ENCODE results near the gene GPR183.

Gene GPR183

GRCh38 chr13:99346335-99347042 lies 39.3 kb upstream of the GPR183 start:
- Mint-ChIP-seq H3K4me3 (no peak overlapping the region), H3K27ac (peak overlapping the region; percentile 21), H3K36me3 (ENCODE audit: low read depth) (peaks cover 97% of the 10 kb centered on the region), H3K4me1 (ENCODE audit: low read depth) (peaks cover 46% of the 10 kb centered on the region), H3K9me3 (no peaks in the 10 kb centered on the region), H3K27me3 (no peaks in the 10 kb centered on the region)
- intact Hi-C loops (cut with micrococcal nuclease), result no loop called here

- H3K27ac Mint-ChIP-seq, result peak overlapping the region; percentile 21
- peaks cover 46% of the 10 kb centered on the region for H3K4me1 Mint-ChIP-seq (ENCODE audit: low read depth)
- intact Hi-C loops (cut with micrococcal nuclease), result no loop called here
- H3K9me3 Mint-ChIP-seq, result no peaks in the 10 kb centered on the region
- peaks cover 100% of the 10 kb centered on the region for H3K36me3 Mint-ChIP-seq (ENCODE audit: low read depth)
- H3K27me3 Mint-ChIP-seq, result no peaks in the 10 kb centered on the region
- H3K4me3 Mint-ChIP-seq, result no peak overlapping the region
Measured at GRCh38 chr13:99345345-99345744, 38.1 kb upstream of the GPR183 start.

- H3K9me3 Mint-ChIP-seq, result no peaks in the 10 kb centered on the region
- intact Hi-C loops (cut with micrococcal nuclease), result no loop called here
- H3K4me3 Mint-ChIP-seq, result no peak overlapping the region
- peak overlapping the region; percentile 21 for H3K27ac Mint-ChIP-seq
- H3K36me3 Mint-ChIP-seq (ENCODE audit: low read depth), result peaks cover 97% of the 10 kb centered on the region
- H3K4me1 Mint-ChIP-seq (ENCODE audit: low read depth), result peaks cover 42% of the 10 kb centered on the region
- H3K27me3 Mint-ChIP-seq, result no peaks in the 10 kb centered on the region
Measured at GRCh38 chr13:99344610-99345208, 37.5 kb upstream of the GPR183 start.

- H3K36me3 Mint-ChIP-seq (ENCODE audit: low read depth), result peaks cover 95% of the 10 kb centered on the region
- no peak overlapping the region for H3K27ac Mint-ChIP-seq
- intact Hi-C loops (cut with micrococcal nuclease), result no loop called here
- no peaks in the 10 kb centered on the region for H3K9me3 Mint-ChIP-seq
- H3K4me1 Mint-ChIP-seq (ENCODE audit: low read depth), result peaks cover 32% of the 10 kb centered on the region
- H3K27me3 Mint-ChIP-seq, result no peaks in the 10 kb centered on the region
- H3K4me3 Mint-ChIP-seq, result no peak overlapping the region
Measured at GRCh38 chr13:99342723-99343315, 35.6 kb upstream of the GPR183 start.

GRCh38 chr13:99341969-99342722 lies 34.9 kb upstream of the GPR183 start:
- Mint-ChIP-seq H3K4me3 (no peak overlapping the region), H3K36me3 (ENCODE audit: low read depth) (peaks cover 93% of the 10 kb centered on the region), H3K4me1 (ENCODE audit: low read depth) (peaks cover 32% of the 10 kb centered on the region), H3K27ac (no peak overlapping the region), H3K9me3 (no peaks in the 10 kb centered on the region), H3K27me3 (no peaks in the 10 kb centered on the region)
- intact Hi-C loops (cut with micrococcal nuclease), result no loop called here

- no peak overlapping the region for H3K27ac Mint-ChIP-seq
- no peak overlapping the region for H3K4me3 Mint-ChIP-seq
- intact Hi-C loops (cut with micrococcal nuclease), result no loop called here
- peaks cover 91% of the 10 kb centered on the region for H3K36me3 Mint-ChIP-seq (ENCODE audit: low read depth)
- H3K9me3 Mint-ChIP-seq, result no peaks in the 10 kb centered on the region
- no peaks in the 10 kb centered on the region for H3K27me3 Mint-ChIP-seq
- peaks cover 37% of the 10 kb centered on the region for H3K4me1 Mint-ChIP-seq (ENCODE audit: low read depth)
Measured at GRCh38 chr13:99340638-99341037, 33.4 kb upstream of the GPR183 start.

GRCh38 chr13:99339736-99340397 lies 32.7 kb upstream of the GPR183 start:
- no peaks in the 10 kb centered on the region for H3K27me3 Mint-ChIP-seq
- no peak overlapping the region for H3K4me3 Mint-ChIP-seq
- intact Hi-C loops (cut with micrococcal nuclease), result no loop called here
- no peak overlapping the region for H3K27ac Mint-ChIP-seq
- H3K36me3 Mint-ChIP-seq (ENCODE audit: low read depth), result peaks cover 86% of the 10 kb centered on the region
- no peaks in the 10 kb centered on the region for H3K9me3 Mint-ChIP-seq
- H3K4me1 Mint-ChIP-seq (ENCODE audit: low read depth), result peaks cover 41% of the 10 kb centered on the region

- peaks cover 80% of the 10 kb centered on the region for H3K36me3 Mint-ChIP-seq (ENCODE audit: low read depth)
- intact Hi-C loops (cut with micrococcal nuclease), result no loop called here
- no peak overlapping the region for H3K4me3 Mint-ChIP-seq
- H3K27me3 Mint-ChIP-seq, result no peaks in the 10 kb centered on the region
- no peaks in the 10 kb centered on the region for H3K9me3 Mint-ChIP-seq
- peaks cover 43% of the 10 kb centered on the region for H3K4me1 Mint-ChIP-seq (ENCODE audit: low read depth)
- H3K27ac Mint-ChIP-seq, result peak overlapping the region; percentile 31
Measured at GRCh38 chr13:99339230-99339721, 32.1 kb upstream of the GPR183 start.

GRCh38 chr13:99335603-99336002 lies 28.4 kb upstream of the GPR183 start:
- Mint-ChIP-seq H3K9me3 (no peaks in the 10 kb centered on the region), H3K4me3 (no peak overlapping the region), H3K4me1 (ENCODE audit: low read depth) (peaks cover 51% of the 10 kb centered on the region), H3K36me3 (ENCODE audit: low read depth) (peaks cover 50% of the 10 kb centered on the region), H3K27me3 (no peaks in the 10 kb centered on the region), H3K27ac (peak overlapping the region; percentile 45)
- intact Hi-C loops (cut with micrococcal nuclease), result no loop called here

GRCh38 chr13:99335087-99335486 lies 27.9 kb upstream of the GPR183 start:
- H3K27me3 Mint-ChIP-seq, result no peaks in the 10 kb centered on the region
- peak overlapping the region; percentile 45 for H3K27ac Mint-ChIP-seq
- H3K9me3 Mint-ChIP-seq, result no peaks in the 10 kb centered on the region
- peaks cover 46% of the 10 kb centered on the region for H3K36me3 Mint-ChIP-seq (ENCODE audit: low read depth)
- peaks cover 51% of the 10 kb centered on the region for H3K4me1 Mint-ChIP-seq (ENCODE audit: low read depth)
- H3K4me3 Mint-ChIP-seq, result no peak overlapping the region
- intact Hi-C loops (cut with micrococcal nuclease), result no loop called here

- intact Hi-C loops (cut with micrococcal nuclease), result no loop called here
- Mint-ChIP-seq H3K4me1 (ENCODE audit: low read depth) (peaks cover 50% of the 10 kb centered on the region), H3K4me3 (no peak overlapping the region), H3K27ac (peak overlapping the region; percentile 45), H3K9me3 (no peaks in the 10 kb centered on the region), H3K27me3 (no peaks in the 10 kb centered on the region), H3K36me3 (ENCODE audit: low read depth) (peaks cover 51% of the 10 kb centered on the region)
Measured at GRCh38 chr13:99334221-99334620, 27.0 kb upstream of the GPR183 start.

- Mint-ChIP-seq H3K4me3 (no peak overlapping the region), H3K4me1 (ENCODE audit: low read depth) (peaks cover 41% of the 10 kb centered on the region), H3K27ac (peak overlapping the region; percentile 51), H3K36me3 (ENCODE audit: low read depth) (peaks cover 42% of the 10 kb centered on the region), H3K9me3 (no peaks in the 10 kb centered on the region), H3K27me3 (no peaks in the 10 kb centered on the region)
- intact Hi-C loops (cut with micrococcal nuclease), result no loop called here
Measured at GRCh38 chr13:99332456-99332855, 25.3 kb upstream of the GPR183 start.

- Mint-ChIP-seq H3K27ac (peak overlapping the region; percentile 51), H3K27me3 (no peaks in the 10 kb centered on the region), H3K36me3 (ENCODE audit: low read depth) (peaks cover 46% of the 10 kb centered on the region), H3K9me3 (no peaks in the 10 kb centered on the region), H3K4me1 (ENCODE audit: low read depth) (peaks cover 44% of the 10 kb centered on the region), H3K4me3 (no peak overlapping the region)
- intact Hi-C loops (cut with micrococcal nuclease), result no loop called here
Measured at GRCh38 chr13:99331881-99332293, 24.7 kb upstream of the GPR183 start.
